ENCODE measurements around the gene PCGF3. TPM values are rescaled to one million over a fixed set of nuclear protein-coding genes. Genes with fewer than 3 reads are reported as not detected.
A peak's percentile ranks its signal among the peaks of the same experiment; 100 is the strongest.

The PCGF3 gene
- total RNA-seq, 3 donors from 2014 or later: 60.6 to 71.7 (median 69.4) TPM

DNA sequence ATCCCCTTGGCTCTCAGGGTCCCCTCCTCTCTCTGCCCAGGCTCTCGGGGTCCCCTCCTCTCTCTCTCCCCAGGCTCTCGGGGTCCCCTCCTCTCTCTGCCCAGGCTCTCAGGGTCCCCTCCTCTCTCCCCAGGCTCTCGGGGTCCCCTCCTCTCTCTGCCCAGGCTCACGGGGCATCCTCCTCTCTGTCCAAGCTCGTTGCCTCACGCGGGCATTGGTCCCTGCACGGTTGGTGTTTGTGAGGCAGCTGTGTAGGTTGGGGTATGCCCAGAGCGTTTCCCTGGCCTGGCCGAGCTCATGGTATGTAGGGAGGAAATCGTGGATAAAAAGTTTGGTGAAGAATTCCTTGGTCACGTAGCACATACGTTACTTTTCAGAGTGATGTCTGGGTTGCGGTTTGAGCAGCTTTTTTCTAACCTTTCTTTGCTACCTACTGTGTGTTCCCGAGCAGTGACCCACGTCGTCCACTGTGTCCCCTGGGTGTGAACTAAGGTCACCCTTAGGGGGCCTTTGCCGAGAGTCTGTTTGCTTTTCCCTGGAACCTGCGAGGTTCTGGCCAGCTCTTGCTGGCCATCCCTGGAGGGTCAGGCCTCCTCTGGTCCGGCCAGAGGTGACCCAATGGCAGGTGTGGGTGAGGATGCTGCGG is 36.6 kb downstream of the PCGF3 start:
- DNase-seq (ENCODE audit: low spot score in 2 of 2): no peak
- intact Hi-C loops (cut with DNase I; ENCODE audit: low total_unique reads): no loop called here
- no peak for TF ChIP-seq POLR2AphosphoS5 (IDR thresholded peaks at IDR 0.05)
- TF ChIP-seq POLR2A (IDR thresholded peaks at IDR 0.05): no peak
- TF ChIP-seq, protein P1, sequence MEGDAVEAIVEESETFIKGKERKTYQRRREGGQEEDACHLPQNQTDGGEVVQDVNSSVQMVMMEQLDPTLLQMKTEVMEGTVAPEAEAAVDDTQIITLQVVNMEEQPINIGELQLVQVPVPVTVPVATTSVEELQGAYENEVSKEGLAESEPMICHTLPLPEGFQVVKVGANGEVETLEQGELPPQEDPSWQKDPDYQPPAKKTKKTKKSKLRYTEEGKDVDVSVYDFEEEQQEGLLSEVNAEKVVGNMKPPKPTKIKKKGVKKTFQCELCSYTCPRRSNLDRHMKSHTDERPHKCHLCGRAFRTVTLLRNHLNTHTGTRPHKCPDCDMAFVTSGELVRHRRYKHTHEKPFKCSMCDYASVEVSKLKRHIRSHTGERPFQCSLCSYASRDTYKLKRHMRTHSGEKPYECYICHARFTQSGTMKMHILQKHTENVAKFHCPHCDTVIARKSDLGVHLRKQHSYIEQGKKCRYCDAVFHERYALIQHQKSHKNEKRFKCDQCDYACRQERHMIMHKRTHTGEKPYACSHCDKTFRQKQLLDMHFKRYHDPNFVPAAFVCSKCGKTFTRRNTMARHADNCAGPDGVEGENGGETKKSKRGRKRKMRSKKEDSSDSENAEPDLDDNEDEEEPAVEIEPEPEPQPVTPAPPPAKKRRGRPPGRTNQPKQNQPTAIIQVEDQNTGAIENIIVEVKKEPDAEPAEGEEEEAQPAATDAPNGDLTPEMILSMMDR (IDR thresholded peaks at IDR 0.05): no peak
- H3K36me3 ChIP-seq: no peaks in the 10 kb centered on the region
- no peaks in the 10 kb centered on the region for H3K4me1 ChIP-seq
- H3K9me3 ChIP-seq: no peaks in the 10 kb centered on the region
- no peaks in the 10 kb centered on the region for H3K27me3 ChIP-seq
- H3K27ac ChIP-seq: no peak overlapping the region
- H3K4me3 ChIP-seq: no peak overlapping the region

DNA sequence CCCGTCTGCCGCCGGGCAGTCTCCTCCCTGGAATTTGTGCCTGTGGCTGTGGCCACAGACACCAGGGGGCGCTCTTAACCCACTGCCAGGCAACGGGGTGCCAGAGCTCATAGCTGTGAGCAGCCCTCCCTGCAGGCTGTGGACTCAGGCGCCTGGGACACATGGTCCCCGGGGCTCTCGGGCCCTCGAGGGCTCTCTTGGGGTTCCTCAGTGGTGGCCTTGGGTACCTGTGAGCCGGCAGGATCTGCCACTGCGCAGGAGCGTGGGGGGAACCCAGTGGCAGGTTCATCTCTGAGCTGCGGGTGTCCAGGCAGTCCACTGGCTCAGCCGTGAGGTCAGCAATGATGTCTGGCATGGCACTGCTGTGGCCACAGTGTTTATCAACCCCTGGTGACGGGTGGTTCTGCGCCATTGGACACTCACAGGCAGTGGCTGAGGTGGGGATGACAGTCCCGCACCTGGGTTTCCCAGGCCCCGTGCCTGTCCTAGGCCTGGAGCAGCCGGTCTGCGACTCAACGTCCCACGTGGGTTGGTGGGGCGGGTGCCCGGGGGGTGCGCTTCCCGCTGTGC is 37.2 kb downstream of the PCGF3 start:
- no peaks in the 10 kb centered on the region for H3K9me3 ChIP-seq
- H3K36me3 ChIP-seq: no peaks in the 10 kb centered on the region
- intact Hi-C loops (cut with DNase I; ENCODE audit: low total_unique reads): no loop called here
- no peak for TF ChIP-seq POLR2AphosphoS5 (IDR thresholded peaks at IDR 0.05)
- TF ChIP-seq, protein P1 (IDR thresholded peaks at IDR 0.05): peak; percentile 36 to 81 (median 77)
- no peaks in the 10 kb centered on the region for H3K4me1 ChIP-seq
- DNase-seq (ENCODE audit: low spot score in 2 of 2): peak in 1 of 2 donors; percentile 73
- no peak overlapping the region for H3K4me3 ChIP-seq
- no peak overlapping the region for H3K27ac ChIP-seq
- no peaks in the 10 kb centered on the region for H3K27me3 ChIP-seq

DNA sequence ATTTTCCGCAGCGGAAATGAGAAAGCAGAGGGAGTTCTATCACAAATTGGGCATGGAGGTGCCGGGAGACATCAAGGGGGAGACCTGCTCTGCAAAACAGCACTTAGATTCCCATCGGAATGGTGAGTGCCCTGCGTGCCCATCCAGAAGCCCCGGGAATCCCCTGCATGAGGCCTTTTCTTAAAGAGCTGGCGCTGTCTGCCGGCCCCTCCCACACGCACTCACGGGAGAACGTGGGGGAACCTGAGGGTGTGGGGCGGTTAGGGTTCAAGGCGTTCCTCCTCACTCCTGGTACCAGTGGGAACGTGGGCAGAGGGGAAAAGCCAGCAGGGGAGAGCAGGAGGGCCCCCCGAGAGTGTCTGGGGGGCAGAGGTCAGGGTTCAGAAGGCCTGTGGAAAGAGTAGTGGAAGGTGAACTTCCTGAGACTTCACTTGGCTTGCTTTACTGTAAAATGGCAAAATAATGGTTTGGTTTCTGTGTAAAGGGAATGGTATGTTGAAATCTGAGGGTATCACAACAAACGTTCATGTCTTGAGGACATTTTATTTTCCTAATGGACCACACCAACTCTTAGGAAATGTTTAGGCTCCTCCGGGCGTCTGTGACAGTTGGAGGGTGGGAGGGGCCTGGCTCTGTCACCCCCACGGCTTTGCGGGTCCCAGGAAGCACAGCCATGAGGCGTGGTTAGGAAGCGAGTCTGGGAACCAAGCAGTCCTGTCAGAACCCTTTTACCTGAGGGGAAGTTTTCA is 38.0 kb downstream of the PCGF3 start:
- Histone ChIP-seq H3K4me3 (no peak overlapping the region), H3K9me3 (no peaks in the 10 kb centered on the region), H3K27ac (no peak overlapping the region), H3K4me1 (no peaks in the 10 kb centered on the region), H3K36me3 (no peaks in the 10 kb centered on the region), H3K27me3 (no peaks in the 10 kb centered on the region)
- DNase-seq (ENCODE audit: low spot score in 2 of 2): no peak
- TF ChIP-seq POLR2AphosphoS5 (IDR thresholded peaks at IDR 0.05): no peak
- intact Hi-C loops (cut with DNase I; ENCODE audit: low total_unique reads): no loop called here

DNA sequence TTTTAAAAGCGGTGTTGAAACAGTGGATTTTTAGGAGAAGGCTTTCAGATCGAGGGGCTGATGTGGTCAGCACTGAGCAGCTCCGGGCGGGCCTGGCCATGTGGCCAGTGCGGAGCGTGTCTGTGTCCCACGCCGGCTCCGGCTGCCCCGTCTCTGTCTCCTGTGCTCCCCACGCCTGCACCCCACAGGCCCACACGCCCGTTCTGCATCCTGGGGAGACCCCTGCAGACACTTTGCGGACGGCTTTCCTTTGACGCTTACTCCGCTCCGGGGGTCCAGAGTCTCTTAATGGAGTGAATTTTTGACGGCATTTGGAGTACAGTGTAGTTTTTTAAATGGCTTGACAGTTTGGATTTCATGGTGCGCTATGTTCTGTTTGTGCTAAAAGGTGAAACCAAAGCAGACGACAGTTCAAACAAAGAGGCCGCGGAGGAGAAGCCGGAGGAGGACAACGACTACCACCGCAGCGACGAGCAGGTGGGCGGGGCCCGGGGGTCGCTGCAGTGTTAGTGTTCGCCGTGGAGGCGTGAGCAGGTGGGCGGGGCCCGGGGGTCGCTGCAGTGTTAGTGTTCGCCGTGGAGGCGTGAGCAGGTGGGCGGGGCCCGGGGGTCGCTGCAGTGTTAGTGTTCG is 38.7 kb downstream of the PCGF3 start:
- Histone ChIP-seq H3K27me3 (no peaks in the 10 kb centered on the region), H3K36me3 (no peaks in the 10 kb centered on the region), H3K9me3 (no peaks in the 10 kb centered on the region), H3K4me3 (no peak overlapping the region), H3K27ac (no peak overlapping the region), H3K4me1 (no peaks in the 10 kb centered on the region)
- intact Hi-C loops (cut with DNase I; ENCODE audit: low total_unique reads): no loop called here
- no peak for TF ChIP-seq POLR2AphosphoS5 (IDR thresholded peaks at IDR 0.05)
- no peak for TF ChIP-seq POLR2A (IDR thresholded peaks at IDR 0.05)
- TF ChIP-seq, protein P1 (IDR thresholded peaks at IDR 0.05): no peak
- no peak for DNase-seq (ENCODE audit: low spot score in 2 of 2)

DNA sequence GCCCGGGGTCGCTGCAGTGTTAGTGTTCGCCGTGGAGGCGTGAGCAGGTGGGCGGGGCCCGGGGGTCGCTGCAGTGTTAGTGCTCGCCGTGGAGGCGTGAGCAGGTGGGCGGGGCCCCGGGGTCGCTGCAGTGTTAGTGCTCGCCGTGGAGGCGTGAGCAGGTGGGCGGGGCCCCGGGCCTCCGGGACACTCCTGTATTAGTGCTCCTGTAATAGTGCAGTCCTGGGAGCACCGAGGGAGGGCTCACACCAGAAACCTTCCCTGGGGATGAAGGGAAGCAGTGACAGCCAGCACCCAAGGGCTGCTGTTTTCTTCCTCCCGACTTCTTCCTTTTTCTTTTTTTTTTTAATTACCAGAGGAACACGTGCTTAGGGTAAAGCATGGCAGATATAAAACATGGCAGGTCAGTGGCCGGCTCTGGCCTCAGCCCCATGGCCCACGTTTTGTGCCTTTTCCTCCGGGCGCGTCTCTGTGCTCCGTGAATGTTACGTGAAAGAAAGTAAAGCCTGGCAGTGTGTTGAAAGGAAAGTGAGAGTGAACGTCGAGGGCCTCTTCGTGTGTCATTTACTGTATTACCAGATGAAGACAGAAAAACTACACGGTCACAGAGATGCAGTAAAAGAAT is 42.0 kb downstream of the PCGF3 start:
- no peaks in the 10 kb centered on the region for H3K4me1 ChIP-seq
- H3K9me3 ChIP-seq: no peaks in the 10 kb centered on the region
- intact Hi-C loops (cut with DNase I; ENCODE audit: low total_unique reads): no loop called here
- TF ChIP-seq POLR2AphosphoS5 (IDR thresholded peaks at IDR 0.05): no peak
- TF ChIP-seq, protein P1 (IDR thresholded peaks at IDR 0.05): no peak
- no peak for TF ChIP-seq POLR2A (IDR thresholded peaks at IDR 0.05)
- H3K4me3 ChIP-seq: no peak overlapping the region
- no peak overlapping the region for H3K27ac ChIP-seq
- no peaks in the 10 kb centered on the region for H3K27me3 ChIP-seq
- H3K36me3 ChIP-seq: no peaks in the 10 kb centered on the region
- DNase-seq (ENCODE audit: low spot score in 2 of 2): no peak
